ENCODE measurements around the gene SHROOM3. TPM values are rescaled to one million over a fixed set of nuclear protein-coding genes. Genes with fewer than 3 reads are reported as not detected.

Gene SHROOM3
- total and polyA plus RNA-seq, 2 experiments from 2014 or later, result 11.3 to 73.5 TPM

DNA sequence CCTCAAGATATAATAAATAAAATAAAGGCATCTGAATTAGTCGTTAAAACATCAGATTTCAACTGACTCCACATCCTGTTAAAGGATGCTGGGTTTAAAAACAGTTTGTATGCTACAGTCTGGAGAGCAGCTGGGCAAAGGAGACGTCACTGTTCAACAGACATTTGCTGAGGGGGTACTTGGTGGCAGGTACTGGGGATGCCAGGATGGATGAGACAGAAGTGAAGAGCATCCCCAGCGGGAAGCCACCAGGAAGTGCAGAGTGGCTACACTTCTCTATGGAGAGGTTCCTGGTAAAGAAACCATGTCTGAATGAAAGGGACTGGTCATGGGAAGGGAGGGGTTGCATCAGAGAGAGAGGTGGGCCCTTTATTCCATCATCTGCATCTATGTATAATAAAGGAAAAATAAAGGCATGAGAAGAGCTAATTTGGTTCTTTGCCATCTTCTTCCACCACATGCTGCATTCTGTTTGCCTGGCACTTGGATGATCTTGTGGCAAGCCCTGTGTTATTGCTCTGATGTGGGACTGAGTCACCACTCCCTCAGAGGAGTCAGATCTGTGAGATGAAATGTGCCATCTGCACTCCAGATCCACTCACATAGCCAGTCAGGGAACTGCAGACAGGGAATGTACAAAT is 318.0 kb downstream of the SHROOM3 start:
- H3K9me3 Mint-ChIP-seq, result peaks cover 5% of the 10 kb centered on the region; the same call in 1 of the 3 replicates
- no peak overlapping the region for H3K4me3 ChIP-seq
- peaks cover 11% of the 10 kb centered on the region for H3K27me3 Mint-ChIP-seq (ENCODE audit: insufficient read depth, low read depth, poor library complexity)
- peaks cover 41% of the 10 kb centered on the region for H3K36me3 ChIP-seq (ENCODE audit: insufficient read depth)
- peaks cover 71% of the 10 kb centered on the region for H3K36me3 Mint-ChIP-seq (ENCODE audit: low read depth)
- H3K9me2 ChIP-seq (ENCODE audit: insufficient read depth), result no peaks in the 10 kb centered on the region
- no peak overlapping the region for H3K4me2 ChIP-seq
- no peaks in the 10 kb centered on the region for H3K27me3 ChIP-seq (ENCODE audit: insufficient read depth)
- H3K79me2 ChIP-seq (replicated peaks; ENCODE audit: insufficient read depth), result peaks cover 7% of the 10 kb centered on the region; the same call in 1 of the 2 replicates
- ATAC-seq (no peak), DNase-seq (ENCODE audit: low spot score) (no peak)
- H3K27ac ChIP-seq (ENCODE audit: low read depth), result peak overlapping the region; percentile 45; the same call in 1 of the 2 replicates
- H3K4me1 ChIP-seq (ENCODE audit: insufficient read depth), result no peaks in the 10 kb centered on the region
- no peak overlapping the region for H2AFZ ChIP-seq
- TF ChIP-seq NANOG (IDR thresholded peaks at IDR 0.05; ENCODE audit: borderline replicate concordance), result no peak
- TF ChIP-seq, protein P1, sequence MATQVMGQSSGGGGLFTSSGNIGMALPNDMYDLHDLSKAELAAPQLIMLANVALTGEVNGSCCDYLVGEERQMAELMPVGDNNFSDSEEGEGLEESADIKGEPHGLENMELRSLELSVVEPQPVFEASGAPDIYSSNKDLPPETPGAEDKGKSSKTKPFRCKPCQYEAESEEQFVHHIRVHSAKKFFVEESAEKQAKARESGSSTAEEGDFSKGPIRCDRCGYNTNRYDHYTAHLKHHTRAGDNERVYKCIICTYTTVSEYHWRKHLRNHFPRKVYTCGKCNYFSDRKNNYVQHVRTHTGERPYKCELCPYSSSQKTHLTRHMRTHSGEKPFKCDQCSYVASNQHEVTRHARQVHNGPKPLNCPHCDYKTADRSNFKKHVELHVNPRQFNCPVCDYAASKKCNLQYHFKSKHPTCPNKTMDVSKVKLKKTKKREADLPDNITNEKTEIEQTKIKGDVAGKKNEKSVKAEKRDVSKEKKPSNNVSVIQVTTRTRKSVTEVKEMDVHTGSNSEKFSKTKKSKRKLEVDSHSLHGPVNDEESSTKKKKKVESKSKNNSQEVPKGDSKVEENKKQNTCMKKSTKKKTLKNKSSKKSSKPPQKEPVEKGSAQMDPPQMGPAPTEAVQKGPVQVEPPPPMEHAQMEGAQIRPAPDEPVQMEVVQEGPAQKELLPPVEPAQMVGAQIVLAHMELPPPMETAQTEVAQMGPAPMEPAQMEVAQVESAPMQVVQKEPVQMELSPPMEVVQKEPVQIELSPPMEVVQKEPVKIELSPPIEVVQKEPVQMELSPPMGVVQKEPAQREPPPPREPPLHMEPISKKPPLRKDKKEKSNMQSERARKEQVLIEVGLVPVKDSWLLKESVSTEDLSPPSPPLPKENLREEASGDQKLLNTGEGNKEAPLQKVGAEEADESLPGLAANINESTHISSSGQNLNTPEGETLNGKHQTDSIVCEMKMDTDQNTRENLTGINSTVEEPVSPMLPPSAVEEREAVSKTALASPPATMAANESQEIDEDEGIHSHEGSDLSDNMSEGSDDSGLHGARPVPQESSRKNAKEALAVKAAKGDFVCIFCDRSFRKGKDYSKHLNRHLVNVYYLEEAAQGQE (IDR thresholded peaks at IDR 0.05; ENCODE audit: unreplicated experiment), result no peak
- TF ChIP-seq EZH2phosphoT487 (IDR thresholded peaks at IDR 0.05; ENCODE audit: unreplicated experiment), result no peak
- no peak for TF ChIP-seq POLR2AphosphoS5 (IDR thresholded peaks at IDR 0.05; ENCODE audit: low read depth)
- no peak for TF ChIP-seq CREB1 (CRISPR knock-in tag; IDR thresholded peaks at IDR 0.05; ENCODE audit: low read depth)
- no peak for TF ChIP-seq JUNB (IDR thresholded peaks at IDR 0.05; ENCODE audit: unreplicated experiment)
- TF ChIP-seq ZNF331 (CRISPR knock-in tag; IDR thresholded peaks at IDR 0.05; ENCODE audit: low read depth), result no peak
- no peak for TF ChIP-seq STAT1 (IDR thresholded peaks at IDR 0.05; ENCODE audit: unreplicated experiment)
- no peak for TF ChIP-seq ZNF114 (CRISPR knock-in tag; IDR thresholded peaks at IDR 0.05)
- 0 out of 2 replicates have a peak, but pooled peaks cover 5% of the 10 kb centered on the region for H3F3A ChIP-seq (replicated peaks; ENCODE audit: low read depth)
- peaks cover 12% of the 10 kb centered on the region for H3K4me1 Mint-ChIP-seq
- peak overlapping the region; percentile 83; the same call in 1 of the 2 replicates for H3K27ac Mint-ChIP-seq
- no peak overlapping the region for H3K4me3 Mint-ChIP-seq
- 0 out of 2 replicates have a peak, but pooled peaks cover 5% of the 10 kb centered on the region for H4K20me1 ChIP-seq (replicated peaks; ENCODE audit: insufficient read depth)

DNA sequence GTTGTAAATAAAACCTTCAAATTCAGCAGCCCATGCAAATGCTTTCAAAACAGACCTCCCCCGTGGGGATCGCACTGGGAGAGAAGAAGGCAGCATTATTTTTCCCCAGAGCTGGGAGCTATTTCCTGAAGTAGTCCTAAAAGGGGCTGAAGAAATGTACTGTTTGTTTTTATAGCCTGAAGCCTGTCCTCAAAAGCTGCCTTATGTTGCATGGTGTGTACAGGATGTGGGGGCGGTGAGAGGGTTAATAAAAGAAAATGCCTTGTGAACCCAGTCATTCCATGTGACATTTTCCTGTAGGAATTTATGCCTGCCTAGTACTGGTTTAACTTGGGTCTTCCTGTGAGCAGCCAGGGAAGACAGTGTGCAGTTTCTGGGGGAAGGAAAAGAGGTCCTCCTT is 318.8 kb downstream of the SHROOM3 start:
- 0 out of 2 replicates have a peak, but pooled peaks cover 5% of the 10 kb centered on the region for H3F3A ChIP-seq (replicated peaks; ENCODE audit: low read depth)
- no peak overlapping the region for H3K27ac ChIP-seq (ENCODE audit: low read depth)
- H3K4me1 ChIP-seq (ENCODE audit: insufficient read depth), result no peaks in the 10 kb centered on the region
- no peak overlapping the region for H3K4me3 Mint-ChIP-seq
- H2AFZ ChIP-seq, result no peak overlapping the region
- 0 out of 2 replicates have a peak, but pooled peaks cover 5% of the 10 kb centered on the region for H4K20me1 ChIP-seq (replicated peaks; ENCODE audit: insufficient read depth)
- ATAC-seq (no peak), DNase-seq (ENCODE audit: low spot score) (no peak)
- H3K4me3 ChIP-seq, result no peak overlapping the region
- peaks cover 11% of the 10 kb centered on the region for H3K27me3 Mint-ChIP-seq (ENCODE audit: insufficient read depth, low read depth, poor library complexity)
- H3K4me1 Mint-ChIP-seq, result peaks cover 7% of the 10 kb centered on the region
- peaks cover 5% of the 10 kb centered on the region; the same call in 1 of the 3 replicates for H3K9me3 Mint-ChIP-seq
- peaks cover 41% of the 10 kb centered on the region for H3K36me3 ChIP-seq (ENCODE audit: insufficient read depth)
- no peaks in the 10 kb centered on the region for H3K9me2 ChIP-seq (ENCODE audit: insufficient read depth)
- H3K27me3 ChIP-seq (ENCODE audit: insufficient read depth), result no peaks in the 10 kb centered on the region
- H3K27ac Mint-ChIP-seq, result no peak overlapping the region; the same call in 1 of the 2 replicates
- H3K36me3 Mint-ChIP-seq (ENCODE audit: low read depth), result peaks cover 74% of the 10 kb centered on the region
- peaks cover 7% of the 10 kb centered on the region; the same call in 1 of the 2 replicates for H3K79me2 ChIP-seq (replicated peaks; ENCODE audit: insufficient read depth)
- no peak overlapping the region for H3K4me2 ChIP-seq
- TF ChIP-seq ZNF114 (CRISPR knock-in tag; IDR thresholded peaks at IDR 0.05), result no peak
- no peak for TF ChIP-seq ZNF331 (CRISPR knock-in tag; IDR thresholded peaks at IDR 0.05; ENCODE audit: low read depth)
- TF ChIP-seq EZH2 (IDR thresholded peaks at IDR 0.05; ENCODE audit: low read depth, unreplicated experiment), result no peak
- TF ChIP-seq, protein P2, sequence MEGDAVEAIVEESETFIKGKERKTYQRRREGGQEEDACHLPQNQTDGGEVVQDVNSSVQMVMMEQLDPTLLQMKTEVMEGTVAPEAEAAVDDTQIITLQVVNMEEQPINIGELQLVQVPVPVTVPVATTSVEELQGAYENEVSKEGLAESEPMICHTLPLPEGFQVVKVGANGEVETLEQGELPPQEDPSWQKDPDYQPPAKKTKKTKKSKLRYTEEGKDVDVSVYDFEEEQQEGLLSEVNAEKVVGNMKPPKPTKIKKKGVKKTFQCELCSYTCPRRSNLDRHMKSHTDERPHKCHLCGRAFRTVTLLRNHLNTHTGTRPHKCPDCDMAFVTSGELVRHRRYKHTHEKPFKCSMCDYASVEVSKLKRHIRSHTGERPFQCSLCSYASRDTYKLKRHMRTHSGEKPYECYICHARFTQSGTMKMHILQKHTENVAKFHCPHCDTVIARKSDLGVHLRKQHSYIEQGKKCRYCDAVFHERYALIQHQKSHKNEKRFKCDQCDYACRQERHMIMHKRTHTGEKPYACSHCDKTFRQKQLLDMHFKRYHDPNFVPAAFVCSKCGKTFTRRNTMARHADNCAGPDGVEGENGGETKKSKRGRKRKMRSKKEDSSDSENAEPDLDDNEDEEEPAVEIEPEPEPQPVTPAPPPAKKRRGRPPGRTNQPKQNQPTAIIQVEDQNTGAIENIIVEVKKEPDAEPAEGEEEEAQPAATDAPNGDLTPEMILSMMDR (conservative IDR thresholded peaks at IDR 0.05; ENCODE audit: low read depth in 2 of 2), result no peak
- TF ChIP-seq NANOG (IDR thresholded peaks at IDR 0.05; ENCODE audit: borderline replicate concordance), result no peak
- TF ChIP-seq CREB1 (CRISPR knock-in tag; IDR thresholded peaks at IDR 0.05; ENCODE audit: low read depth), result no peak
- TF ChIP-seq, protein P3, sequence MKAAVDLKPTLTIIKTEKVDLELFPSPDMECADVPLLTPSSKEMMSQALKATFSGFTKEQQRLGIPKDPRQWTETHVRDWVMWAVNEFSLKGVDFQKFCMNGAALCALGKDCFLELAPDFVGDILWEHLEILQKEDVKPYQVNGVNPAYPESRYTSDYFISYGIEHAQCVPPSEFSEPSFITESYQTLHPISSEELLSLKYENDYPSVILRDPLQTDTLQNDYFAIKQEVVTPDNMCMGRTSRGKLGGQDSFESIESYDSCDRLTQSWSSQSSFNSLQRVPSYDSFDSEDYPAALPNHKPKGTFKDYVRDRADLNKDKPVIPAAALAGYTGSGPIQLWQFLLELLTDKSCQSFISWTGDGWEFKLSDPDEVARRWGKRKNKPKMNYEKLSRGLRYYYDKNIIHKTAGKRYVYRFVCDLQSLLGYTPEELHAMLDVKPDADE (IDR thresholded peaks at IDR 0.05), result no peak

Measured in GM23338 (cell line).